ENCODE measurements around the gene TYMS.

DNA sequence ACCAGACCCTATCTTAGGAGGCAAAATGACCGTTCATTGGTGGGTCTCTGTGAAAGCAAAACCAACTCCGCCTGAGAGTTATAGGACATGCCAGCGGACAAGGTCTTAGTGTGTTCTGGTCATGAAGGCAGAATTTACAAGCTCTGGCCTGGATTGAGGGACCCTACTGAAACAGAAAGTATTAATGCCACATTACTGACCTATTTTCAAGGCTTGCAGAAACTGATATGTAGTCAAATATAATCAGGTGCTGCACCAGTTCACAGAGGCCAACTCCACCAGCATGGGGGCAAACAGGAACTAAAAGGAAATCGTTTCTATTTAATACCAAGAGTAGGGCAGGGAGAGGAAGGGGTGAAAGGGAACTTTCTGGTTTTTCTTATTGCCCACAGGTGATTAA, 19.7 kb downstream of the TYMS start:
- TF ChIP-seq, protein P1, sequence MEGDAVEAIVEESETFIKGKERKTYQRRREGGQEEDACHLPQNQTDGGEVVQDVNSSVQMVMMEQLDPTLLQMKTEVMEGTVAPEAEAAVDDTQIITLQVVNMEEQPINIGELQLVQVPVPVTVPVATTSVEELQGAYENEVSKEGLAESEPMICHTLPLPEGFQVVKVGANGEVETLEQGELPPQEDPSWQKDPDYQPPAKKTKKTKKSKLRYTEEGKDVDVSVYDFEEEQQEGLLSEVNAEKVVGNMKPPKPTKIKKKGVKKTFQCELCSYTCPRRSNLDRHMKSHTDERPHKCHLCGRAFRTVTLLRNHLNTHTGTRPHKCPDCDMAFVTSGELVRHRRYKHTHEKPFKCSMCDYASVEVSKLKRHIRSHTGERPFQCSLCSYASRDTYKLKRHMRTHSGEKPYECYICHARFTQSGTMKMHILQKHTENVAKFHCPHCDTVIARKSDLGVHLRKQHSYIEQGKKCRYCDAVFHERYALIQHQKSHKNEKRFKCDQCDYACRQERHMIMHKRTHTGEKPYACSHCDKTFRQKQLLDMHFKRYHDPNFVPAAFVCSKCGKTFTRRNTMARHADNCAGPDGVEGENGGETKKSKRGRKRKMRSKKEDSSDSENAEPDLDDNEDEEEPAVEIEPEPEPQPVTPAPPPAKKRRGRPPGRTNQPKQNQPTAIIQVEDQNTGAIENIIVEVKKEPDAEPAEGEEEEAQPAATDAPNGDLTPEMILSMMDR (conservative IDR thresholded peaks at IDR 0.05) = no peak
- TF ChIP-seq EZH2 (IDR thresholded peaks at IDR 0.05; ENCODE audit: low read depth) = no peak
